Measurements from ENCODE around the gene SIAH2.
"Not testable (repeated sequence)": the region's sequence is repeated elsewhere in the genome, so short reads cannot be mapped to it uniquely, and the experiment has no call there.

Gene SIAH2

GRCh38 chr3:150763122-150763840 lies at the start of gene SIAH2:
Gene SIAH2, minus strand, starts transcription at chr3:150763169. Its CDS starts 320 bp downstream, at chr3:150762849.
- DNase-seq (ENCODE audit: low spot score): peak; percentile 93

GRCh38 chr3:150811984-150812383 lies 49.0 kb upstream of the SIAH2 start:
- no peak for DNase-seq (ENCODE audit: low spot score)

GRCh38 chr3:150810641-150811040 lies 47.7 kb upstream of the SIAH2 start:
- no peak for DNase-seq (ENCODE audit: low spot score)

GRCh38 chr3:150806185-150806835 lies 43.3 kb upstream of the SIAH2 start:
- DNase-seq (ENCODE audit: low spot score): no peak

GRCh38 chr3:150805354-150805753 lies 42.4 kb upstream of the SIAH2 start:
- no peak for DNase-seq (ENCODE audit: low spot score)

GRCh38 chr3:150803440-150803985 lies 40.5 kb upstream of the SIAH2 start:
- DNase-seq (ENCODE audit: low spot score): no peak

GRCh38 chr3:150800722-150801121 lies 37.8 kb upstream of the SIAH2 start:
- no peak for DNase-seq (ENCODE audit: low spot score)

GRCh38 chr3:150798122-150798618 lies 35.2 kb upstream of the SIAH2 start:
- no peak for DNase-seq (ENCODE audit: low spot score)

- no peak for DNase-seq (ENCODE audit: low spot score)
Observed at GRCh38 chr3:150797155-150797554, 34.2 kb upstream of the SIAH2 start.

- DNase-seq (ENCODE audit: low spot score): not testable (repeated sequence)
Observed at GRCh38 chr3:150796527-150796926, 33.6 kb upstream of the SIAH2 start.

- DNase-seq (ENCODE audit: low spot score): no peak
Observed at GRCh38 chr3:150793641-150794040, 30.7 kb upstream of the SIAH2 start.

- no peak for DNase-seq (ENCODE audit: low spot score)
Observed at GRCh38 chr3:150790629-150791028, 27.7 kb upstream of the SIAH2 start.

- DNase-seq (ENCODE audit: low spot score): no peak
Observed at GRCh38 chr3:150789451-150789850, 26.5 kb upstream of the SIAH2 start.

GRCh38 chr3:150787741-150788370 lies 24.9 kb upstream of the SIAH2 start:
- peak; percentile 51 for DNase-seq (ENCODE audit: low spot score)

- no peak for DNase-seq (ENCODE audit: low spot score)
Observed at GRCh38 chr3:150786791-150787190, 23.8 kb upstream of the SIAH2 start.

GRCh38 chr3:150784747-150785125 lies 21.8 kb upstream of the SIAH2 start:
- DNase-seq (ENCODE audit: low spot score): no peak

- peak; percentile 34 for DNase-seq (ENCODE audit: low spot score)
Observed at GRCh38 chr3:150783920-150784746, 21.2 kb upstream of the SIAH2 start.

- no peak for DNase-seq (ENCODE audit: low spot score)
Observed at GRCh38 chr3:150783316-150783715, 20.3 kb upstream of the SIAH2 start.

- no peak for DNase-seq (ENCODE audit: low spot score)
Observed at GRCh38 chr3:150779402-150779858, 16.5 kb upstream of the SIAH2 start.

- DNase-seq (ENCODE audit: low spot score): no peak
Observed at GRCh38 chr3:150778793-150779401, 15.9 kb upstream of the SIAH2 start.

- DNase-seq (ENCODE audit: low spot score): peak; percentile 76
Observed at GRCh38 chr3:150775001-150775599, 12.1 kb upstream of the SIAH2 start.
